ENCODE measurements around the gene DAPK2.

- TF ChIP-seq CTCF (IDR thresholded peaks at IDR 0.05), result peak in 4 of 6 experiments; percentile 7 to 30 (median 24)
- no peak for TF ChIP-seq POLR2A (IDR thresholded peaks at IDR 0.05)
Measured at GRCh38 chr15:64024172-64025050, 21.9 kb downstream of the DAPK2 start.
